Loucy (cell line): ENCODE results near the gene NPFF.

ENCODE experiments used
- H2AFZ ChIP-seq: fragments of 200-600 bp; sonication (generic); 2 replicates; pipeline ENCODE4 v1.6.0; 2016; ENCODE audit warnings: antibody characterized with exemption, mild to moderate bottlenecking, low read length, moderate library complexity
- H3F3A ChIP-seq: fragments of 200-600 bp; 2 replicates; pipeline ENCODE4 v1.6.0; 2016; ENCODE audit warnings: antibody characterized with exemption, low read depth, mild to moderate bottlenecking
- H3K27me3 ChIP-seq: fragments of 200-600 bp; sonication (generic); 2 replicates; pipeline ENCODE4 v1.6.1; 2014; ENCODE audit warnings: low read length, mild to moderate bottlenecking; ENCODE audit not compliant: insufficient read depth, poor library complexity, severe bottlenecking
- H3K36me3 ChIP-seq: fragments of 200-600 bp; sonication (generic); 2 replicates; pipeline ENCODE4 v1.6.1; 2016; ENCODE audit warnings: low read length; ENCODE audit not compliant: insufficient read depth
- H3K4me1 ChIP-seq: fragments of 200-600 bp; sonication (generic); 2 replicates; pipeline ENCODE4 v1.5.1; 2014; ENCODE audit warnings: low read length, mild to moderate bottlenecking; ENCODE audit not compliant: insufficient read depth, poor library complexity, severe bottlenecking
- H3K4me2 ChIP-seq: fragments of 200-600 bp; sonication (generic); 2 replicates; pipeline ENCODE4 v1.6.0; 2014; ENCODE audit warnings: antibody characterized with exemption, low read length, low read depth, mild to moderate bottlenecking; ENCODE audit not compliant: poor library complexity, severe bottlenecking
- H3K4me3 ChIP-seq: fragments of 200-600 bp; sonication (generic); 2 replicates; pipeline ENCODE4 v1.5.1; 2014; ENCODE audit warnings: low read length, mild to moderate bottlenecking, mixed read lengths; ENCODE audit not compliant: poor library complexity, severe bottlenecking
- H3K79me2 ChIP-seq: fragments of 200-600 bp; sonication (generic); 2 replicates; pipeline ENCODE4 v1.6.1; 2014; ENCODE audit warnings: low read length; ENCODE audit not compliant: insufficient read depth
- H3K9ac ChIP-seq: fragments of 200-600 bp; sonication (generic); 2 replicates; pipeline ENCODE4 v1.6.0; 2014; ENCODE audit warnings: mild to moderate bottlenecking, low read depth, low read length, moderate library complexity; ENCODE audit not compliant: poor library complexity, severe bottlenecking
- H3K9me2 ChIP-seq: fragments of 200-600 bp; sonication (generic); replicated peaks from 2 replicates; pipeline ENCODE4 v1.6.1; 2016; ENCODE audit warnings: low read depth, low read length, mixed read lengths
- H3K9me3 ChIP-seq: fragments of 200-600 bp; sonication (generic); 2 replicates; pipeline ENCODE4 v1.6.1; 2014; ENCODE audit warnings: mild to moderate bottlenecking, antibody characterized with exemption, low read length, low read depth; ENCODE audit not compliant: insufficient read depth
- H4K20me1 ChIP-seq: fragments of 200-600 bp; sonication (generic); 2 replicates; pipeline ENCODE4 v1.6.0; 2014; ENCODE audit warnings: antibody characterized with exemption, low read length, mild to moderate bottlenecking; ENCODE audit not compliant: insufficient read depth, poor library complexity, severe bottlenecking
- EZH2phosphoT487 ChIP-seq: fragments of 200-600 bp; IDR thresholded peaks from 2 replicates; pipeline ENCODE4 v1.6.1; 2018; ENCODE audit warnings: antibody characterized with exemption, mild to moderate bottlenecking, moderate library complexity, borderline replicate concordance
- TF ChIP-seq, protein P1 (sequence below): fragments of 200-600 bp; sonication (generic); conservative IDR thresholded peaks from 2 replicates; pipeline ENCODE4 v1.5.1; 2014; ENCODE audit warnings: mild to moderate bottlenecking, antibody characterized with exemption, low read length

Gene NPFF

DNA sequence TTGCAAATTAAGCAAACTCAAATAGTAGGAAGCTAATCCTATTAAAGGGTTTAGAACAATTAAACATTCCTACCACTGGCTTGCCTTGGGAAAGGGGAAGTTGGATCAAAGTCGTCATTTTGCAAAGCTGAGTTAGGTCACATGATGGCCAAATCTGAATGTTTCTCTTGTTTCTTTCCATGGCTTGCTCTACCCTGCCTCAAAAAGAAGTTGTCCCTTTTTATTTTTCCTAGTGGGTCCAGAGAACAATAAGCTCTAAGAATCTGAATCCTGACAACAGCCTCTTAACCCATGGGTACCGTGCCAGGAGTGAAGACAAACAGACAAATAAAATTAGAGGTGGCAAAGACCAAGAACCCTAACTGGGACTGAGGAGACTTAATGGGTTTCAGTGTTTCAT, 26.2 kb upstream of the NPFF start:
- Histone ChIP-seq H3K9me3 (no peaks in the 10 kb centered on the region), H3K79me2 (no peaks in the 10 kb centered on the region), H3K27me3 (no peaks in the 10 kb centered on the region), H2AFZ (no peak overlapping the region), H3K36me3 (peaks cover 62% of the 10 kb centered on the region; the same call in 1 of the 2 replicates), H4K20me1 (no peaks in the 10 kb centered on the region), H3K4me3 (no peak overlapping the region), H3F3A (no peaks in the 10 kb centered on the region), H3K9ac (no peak overlapping the region), H3K4me1 (no peaks in the 10 kb centered on the region), H3K9me2 (no peaks in the 10 kb centered on the region), H3K4me2 (no peak overlapping the region)
- no peak for TF ChIP-seq EZH2phosphoT487
- TF ChIP-seq, protein P1, sequence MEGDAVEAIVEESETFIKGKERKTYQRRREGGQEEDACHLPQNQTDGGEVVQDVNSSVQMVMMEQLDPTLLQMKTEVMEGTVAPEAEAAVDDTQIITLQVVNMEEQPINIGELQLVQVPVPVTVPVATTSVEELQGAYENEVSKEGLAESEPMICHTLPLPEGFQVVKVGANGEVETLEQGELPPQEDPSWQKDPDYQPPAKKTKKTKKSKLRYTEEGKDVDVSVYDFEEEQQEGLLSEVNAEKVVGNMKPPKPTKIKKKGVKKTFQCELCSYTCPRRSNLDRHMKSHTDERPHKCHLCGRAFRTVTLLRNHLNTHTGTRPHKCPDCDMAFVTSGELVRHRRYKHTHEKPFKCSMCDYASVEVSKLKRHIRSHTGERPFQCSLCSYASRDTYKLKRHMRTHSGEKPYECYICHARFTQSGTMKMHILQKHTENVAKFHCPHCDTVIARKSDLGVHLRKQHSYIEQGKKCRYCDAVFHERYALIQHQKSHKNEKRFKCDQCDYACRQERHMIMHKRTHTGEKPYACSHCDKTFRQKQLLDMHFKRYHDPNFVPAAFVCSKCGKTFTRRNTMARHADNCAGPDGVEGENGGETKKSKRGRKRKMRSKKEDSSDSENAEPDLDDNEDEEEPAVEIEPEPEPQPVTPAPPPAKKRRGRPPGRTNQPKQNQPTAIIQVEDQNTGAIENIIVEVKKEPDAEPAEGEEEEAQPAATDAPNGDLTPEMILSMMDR = no peak

DNA sequence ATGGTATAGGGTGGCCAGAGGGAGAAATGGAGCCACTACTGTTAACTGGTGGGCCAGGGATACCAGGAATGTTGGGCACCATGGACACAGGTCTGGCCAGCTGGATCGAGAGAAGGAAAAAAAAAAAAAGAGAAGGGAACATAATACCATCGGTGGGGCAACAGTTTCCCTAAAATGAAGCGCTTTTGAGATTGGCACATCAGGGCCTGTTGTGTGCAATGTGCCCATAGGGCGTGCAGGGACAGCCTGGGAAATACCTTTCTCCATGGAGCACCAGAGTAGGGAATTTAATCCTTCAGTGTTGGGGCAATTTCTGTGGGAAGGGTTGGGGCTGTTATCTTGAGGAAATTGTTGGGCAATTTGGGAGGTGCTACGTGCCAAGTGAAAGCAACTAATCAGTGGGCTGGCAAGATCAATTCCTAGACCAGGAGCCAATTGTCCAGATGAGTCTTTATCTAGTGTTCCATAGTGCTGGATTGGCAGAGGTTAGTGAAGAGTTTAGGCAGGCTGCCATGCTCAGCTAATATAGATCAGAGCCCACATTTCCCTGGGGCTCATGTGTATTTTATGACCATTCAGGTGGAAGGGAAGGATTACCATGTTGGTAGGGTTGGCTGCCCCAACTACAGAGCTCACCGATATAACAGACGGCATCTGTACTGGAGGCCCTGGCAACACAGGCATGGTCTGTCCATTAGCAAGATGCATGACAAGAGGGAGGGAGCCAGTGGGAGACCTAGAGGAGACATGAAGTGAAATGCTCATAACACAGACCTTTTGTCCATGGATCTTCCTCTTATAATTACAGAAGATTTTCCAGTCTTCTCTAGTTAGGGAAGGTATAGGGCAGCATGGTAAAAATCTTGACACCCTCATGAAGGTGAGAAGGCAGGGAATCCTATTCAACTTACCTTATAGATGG, 25.5 kb upstream of the NPFF start:
- H3K9me2 ChIP-seq = no peaks in the 10 kb centered on the region
- H3K4me2 ChIP-seq = no peak overlapping the region
- no peaks in the 10 kb centered on the region for H4K20me1 ChIP-seq
- no peaks in the 10 kb centered on the region for H3K27me3 ChIP-seq
- no peak overlapping the region for H3K9ac ChIP-seq
- H3K9me3 ChIP-seq = no peaks in the 10 kb centered on the region
- TF ChIP-seq, protein P1 = no peak
- TF ChIP-seq EZH2phosphoT487 = no peak
- no peaks in the 10 kb centered on the region for H3K79me2 ChIP-seq
- H3K4me3 ChIP-seq = no peak overlapping the region
- no peaks in the 10 kb centered on the region for H3F3A ChIP-seq
- H3K4me1 ChIP-seq = no peaks in the 10 kb centered on the region
- H3K36me3 ChIP-seq = peaks cover 62% of the 10 kb centered on the region; the same call in 1 of the 2 replicates
- no peak overlapping the region for H2AFZ ChIP-seq

DNA sequence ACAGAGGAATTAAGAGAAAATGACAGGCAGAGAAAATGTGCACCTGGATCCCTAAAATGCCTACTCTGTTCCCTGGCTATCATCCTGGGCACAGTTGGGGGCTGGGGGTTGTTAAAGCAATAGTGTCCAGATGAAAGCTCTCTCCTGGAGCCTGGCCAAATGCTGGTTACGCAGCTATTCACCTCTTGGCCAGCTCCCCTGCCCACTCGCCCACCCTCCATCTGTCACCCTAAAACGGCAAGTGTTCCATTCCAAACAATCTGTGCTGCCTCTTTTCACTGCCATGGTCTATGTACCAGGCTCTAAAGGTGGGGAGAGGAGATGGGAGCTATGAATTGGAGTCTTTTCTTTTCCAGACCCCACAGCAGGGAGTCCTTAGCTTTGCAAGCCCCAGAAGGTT, 24.7 kb upstream of the NPFF start:
- H3F3A ChIP-seq = no peaks in the 10 kb centered on the region
- TF ChIP-seq, protein P1 = no peak
- no peak for TF ChIP-seq EZH2phosphoT487
- no peak overlapping the region for H3K4me3 ChIP-seq
- no peaks in the 10 kb centered on the region for H3K9me2 ChIP-seq
- H4K20me1 ChIP-seq = no peaks in the 10 kb centered on the region
- H2AFZ ChIP-seq = no peak overlapping the region
- H3K9me3 ChIP-seq = no peaks in the 10 kb centered on the region
- no peaks in the 10 kb centered on the region for H3K27me3 ChIP-seq
- H3K36me3 ChIP-seq = peaks cover 57% of the 10 kb centered on the region; the same call in 1 of the 2 replicates
- no peak overlapping the region for H3K9ac ChIP-seq
- H3K4me2 ChIP-seq = no peak overlapping the region
- no peaks in the 10 kb centered on the region for H3K4me1 ChIP-seq
- no peaks in the 10 kb centered on the region for H3K79me2 ChIP-seq
